Measurements from ENCODE around the gene GPR78.

GPR78 gene

GRCh38 chr4:8582941-8583654, 2.9 kb downstream of the GPR78 start:
- no peak overlapping the region for H4K8ac ChIP-seq (ENCODE audit: low read depth, low read length)
- H3K27me3 ChIP-seq (ENCODE audit: insufficient read depth, low read length): no peaks in the 10 kb centered on the region
- H3K9me3 ChIP-seq (ENCODE audit: insufficient read depth, low read depth, low read length): no peaks in the 10 kb centered on the region
- H4K12ac ChIP-seq (ENCODE audit: low read depth, low read length): no peak overlapping the region
- H3K4me3 ChIP-seq (ENCODE audit: low read depth, low read length): no peak overlapping the region
- no peak overlapping the region for H4K91ac ChIP-seq (ENCODE audit: low read depth, low read length)
- no peak overlapping the region for H3K18ac ChIP-seq (ENCODE audit: low read length)
- H3K4ac ChIP-seq (ENCODE audit: low read depth, low read length): no peak overlapping the region
- peak overlapping the region; percentile 18 for H3K27ac ChIP-seq (ENCODE audit: low read depth, low read length)
- peaks cover 7 to 23% of the 10 kb centered on the region in 2 experiments for H3K4me1 ChIP-seq (ENCODE audit: control insufficient read depth in 1 of 2, insufficient read depth in 2 of 2, low read length in 2 of 2)
- H3K14ac ChIP-seq (ENCODE audit: low read length): no peak overlapping the region
- H2BK120ac ChIP-seq (ENCODE audit: insufficient read depth, low read length, poor library complexity): no peak overlapping the region
- no CpG with 5 or more reads among the region's 9 CpGs for WGBS (ENCODE audit: extremely low coverage, insufficient coverage, insufficient read length)
- H3K4me2 ChIP-seq (ENCODE audit: low read length): no peak overlapping the region
- DNase-seq: peak; percentile 97 to 98
- H2AFZ ChIP-seq (ENCODE audit: insufficient read depth, low read length, poor library complexity): no peak overlapping the region
- peaks cover 0 to 3% of the 10 kb centered on the region in 2 experiments for H3K36me3 ChIP-seq (ENCODE audit: control insufficient read depth in 1 of 2, insufficient read depth in 2 of 2, low read length in 2 of 2)
- H3K79me1 ChIP-seq (ENCODE audit: low read length): peaks cover 10% of the 10 kb centered on the region
- no peak overlapping the region for H2BK5ac ChIP-seq (ENCODE audit: low read depth, low read length, poor library complexity)
- no peak overlapping the region for H2BK12ac ChIP-seq (ENCODE audit: low read length)
- no peaks in the 10 kb centered on the region for H3K79me2 ChIP-seq (ENCODE audit: control insufficient read depth, insufficient read depth, low read length, poor library complexity)
- H3K9ac ChIP-seq (ENCODE audit: low read length): no peak overlapping the region
- no peak overlapping the region for H3K23ac ChIP-seq (ENCODE audit: low read length)
- H2AK5ac ChIP-seq (ENCODE audit: low read length): no peak overlapping the region

GRCh38 chr4:8583655-8584025, 3.4 kb downstream of the GPR78 start:
- Histone ChIP-seq H3K18ac (ENCODE audit: low read length) (no peak overlapping the region), H3K4me2 (ENCODE audit: low read length) (no peak overlapping the region), H4K8ac (ENCODE audit: low read depth, low read length) (no peak overlapping the region), H3K27me3 (ENCODE audit: insufficient read depth, low read length) (no peaks in the 10 kb centered on the region), H2AK5ac (ENCODE audit: low read length) (no peak overlapping the region), H2AFZ (ENCODE audit: insufficient read depth, low read length, poor library complexity) (no peak overlapping the region), H3K9me3 (ENCODE audit: insufficient read depth, low read depth, low read length) (no peaks in the 10 kb centered on the region), H3K27ac (ENCODE audit: low read depth, low read length) (no peak overlapping the region), H3K23ac (ENCODE audit: low read length) (no peak overlapping the region), H3K79me2 (ENCODE audit: control insufficient read depth, insufficient read depth, low read length, poor library complexity) (no peaks in the 10 kb centered on the region), H2BK120ac (ENCODE audit: insufficient read depth, low read length, poor library complexity) (no peak overlapping the region), H4K91ac (ENCODE audit: low read depth, low read length) (no peak overlapping the region), H3K9ac (ENCODE audit: low read length) (no peak overlapping the region), H3K14ac (ENCODE audit: low read length) (no peak overlapping the region), H2BK12ac (ENCODE audit: low read length) (no peak overlapping the region), H3K4me1 (ENCODE audit: control insufficient read depth in 1 of 2, insufficient read depth in 2 of 2, low read length in 2 of 2) (peaks cover 7 to 23% of the 10 kb centered on the region in 2 experiments), H3K4me3 (ENCODE audit: low read depth, low read length) (no peak overlapping the region), H3K79me1 (ENCODE audit: low read length) (peaks cover 10% of the 10 kb centered on the region), H3K36me3 (ENCODE audit: control insufficient read depth in 1 of 2, insufficient read depth in 2 of 2, low read length in 2 of 2) (peaks cover 0 to 6% of the 10 kb centered on the region in 2 experiments), H2BK5ac (ENCODE audit: low read depth, low read length, poor library complexity) (no peak overlapping the region), H3K4ac (ENCODE audit: low read depth, low read length) (no peak overlapping the region), H4K12ac (ENCODE audit: low read depth, low read length) (no peak overlapping the region)
- no peak for DNase-seq
- no CpG with 5 or more reads among the region's 4 CpGs for WGBS (ENCODE audit: extremely low coverage, insufficient coverage, insufficient read length)

GRCh38 chr4:8585186-8585585, 5.0 kb downstream of the GPR78 start:
- WGBS (ENCODE audit: extremely low coverage, insufficient coverage, insufficient read length): no CpG with 5 or more reads among the region's 6 CpGs
- Histone ChIP-seq H2BK5ac (ENCODE audit: low read depth, low read length, poor library complexity) (no peak overlapping the region), H4K12ac (ENCODE audit: low read depth, low read length) (no peak overlapping the region), H3K14ac (ENCODE audit: low read length) (no peak overlapping the region), H3K18ac (ENCODE audit: low read length) (no peak overlapping the region), H3K79me2 (ENCODE audit: control insufficient read depth, insufficient read depth, low read length, poor library complexity) (no peaks in the 10 kb centered on the region), H4K8ac (ENCODE audit: low read depth, low read length) (no peak overlapping the region), H3K23ac (ENCODE audit: low read length) (no peak overlapping the region), H3K9me3 (ENCODE audit: insufficient read depth, low read depth, low read length) (no peaks in the 10 kb centered on the region), H3K79me1 (ENCODE audit: low read length) (peaks cover 7% of the 10 kb centered on the region), H3K4ac (ENCODE audit: low read depth, low read length) (no peak overlapping the region), H4K91ac (ENCODE audit: low read depth, low read length) (peak overlapping the region; percentile 3), H3K4me1 (ENCODE audit: control insufficient read depth in 1 of 2, insufficient read depth in 2 of 2, low read length in 2 of 2) (peaks cover 5 to 16% of the 10 kb centered on the region in 2 experiments), H3K27me3 (ENCODE audit: insufficient read depth, low read length) (no peaks in the 10 kb centered on the region), H2AFZ (ENCODE audit: insufficient read depth, low read length, poor library complexity) (no peak overlapping the region), H2BK120ac (ENCODE audit: insufficient read depth, low read length, poor library complexity) (no peak overlapping the region), H2BK12ac (ENCODE audit: low read length) (peak overlapping the region; percentile 23), H3K27ac (ENCODE audit: low read depth, low read length) (no peak overlapping the region), H3K36me3 (ENCODE audit: control insufficient read depth in 1 of 2, insufficient read depth in 2 of 2, low read length in 2 of 2) (peaks cover 0 to 6% of the 10 kb centered on the region in 2 experiments), H3K4me2 (ENCODE audit: low read length) (no peak overlapping the region), H2AK5ac (ENCODE audit: low read length) (no peak overlapping the region), H3K4me3 (ENCODE audit: low read depth, low read length) (no peak overlapping the region), H3K9ac (ENCODE audit: low read length) (no peak overlapping the region)
- DNase-seq: no peak

DNA sequence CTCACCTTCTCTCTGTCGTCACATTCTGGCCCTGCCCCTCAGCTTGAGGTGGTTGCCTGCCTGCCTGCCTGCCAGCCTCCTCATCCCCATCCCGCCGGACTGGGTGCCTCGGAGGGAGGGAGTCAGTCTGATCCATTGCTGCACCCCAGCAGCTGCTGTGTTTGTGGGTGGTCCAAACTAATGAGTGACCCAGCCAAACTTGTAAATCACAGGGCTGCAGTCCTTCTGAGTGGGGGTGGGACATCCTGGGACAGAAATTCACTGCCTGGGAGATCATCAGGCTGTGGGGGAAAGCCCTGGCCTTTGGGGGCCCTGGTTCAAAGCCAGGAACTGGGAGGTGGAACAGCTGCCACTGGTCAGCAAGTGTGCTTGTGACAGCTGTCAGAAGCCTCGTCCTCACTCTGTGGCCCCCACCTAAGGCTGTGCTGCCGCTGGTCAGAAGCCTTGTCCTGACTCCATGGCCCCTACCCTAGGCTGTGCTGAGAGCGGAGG, 5.6 kb downstream of the GPR78 start:
- H3K4ac ChIP-seq (ENCODE audit: low read depth, low read length): no peak overlapping the region
- H3K79me1 ChIP-seq (ENCODE audit: low read length): peaks cover 7% of the 10 kb centered on the region
- no peak overlapping the region for H3K18ac ChIP-seq (ENCODE audit: low read length)
- no peaks in the 10 kb centered on the region for H3K27me3 ChIP-seq (ENCODE audit: insufficient read depth, low read length)
- H4K12ac ChIP-seq (ENCODE audit: low read depth, low read length): no peak overlapping the region
- H2AFZ ChIP-seq (ENCODE audit: insufficient read depth, low read length, poor library complexity): no peak overlapping the region
- H3K27ac ChIP-seq (ENCODE audit: low read depth, low read length): no peak overlapping the region
- no peak overlapping the region for H4K91ac ChIP-seq (ENCODE audit: low read depth, low read length)
- H3K79me2 ChIP-seq (ENCODE audit: control insufficient read depth, insufficient read depth, low read length, poor library complexity): no peaks in the 10 kb centered on the region
- peak overlapping the region; percentile 2 for H2AK5ac ChIP-seq (ENCODE audit: low read length)
- no peak overlapping the region for H3K4me3 ChIP-seq (ENCODE audit: low read depth, low read length)
- no peak overlapping the region for H2BK120ac ChIP-seq (ENCODE audit: insufficient read depth, low read length, poor library complexity)
- H3K14ac ChIP-seq (ENCODE audit: low read length): no peak overlapping the region
- H2BK12ac ChIP-seq (ENCODE audit: low read length): no peak overlapping the region
- H3K4me1 ChIP-seq (ENCODE audit: control insufficient read depth in 1 of 2, insufficient read depth in 2 of 2, low read length in 2 of 2): peaks cover 2 to 11% of the 10 kb centered on the region in 2 experiments
- no peak for DNase-seq
- H3K36me3 ChIP-seq (ENCODE audit: control insufficient read depth in 1 of 2, insufficient read depth in 2 of 2, low read length in 2 of 2): peaks cover 0 to 6% of the 10 kb centered on the region in 2 experiments
- WGBS (ENCODE audit: extremely low coverage, insufficient coverage, insufficient read length): no CpG with 5 or more reads among the region's 7 CpGs
- no peak overlapping the region for H4K8ac ChIP-seq (ENCODE audit: low read depth, low read length)
- no peak overlapping the region for H3K23ac ChIP-seq (ENCODE audit: low read length)
- H3K4me2 ChIP-seq (ENCODE audit: low read length): no peak overlapping the region
- H3K9me3 ChIP-seq (ENCODE audit: insufficient read depth, low read depth, low read length): no peaks in the 10 kb centered on the region
- no peak overlapping the region for H2BK5ac ChIP-seq (ENCODE audit: low read depth, low read length, poor library complexity)
- no peak overlapping the region for H3K9ac ChIP-seq (ENCODE audit: low read length)
